Neural progenitor cell (in vitro differentiated cells): ENCODE results near the gene GNG12. TPM values are rescaled to one million over a fixed set of nuclear protein-coding genes. Genes with fewer than 3 reads are reported as not detected.
A peak's percentile ranks its signal among the peaks of the same experiment; 100 is the strongest.

ENCODE experiments used
- DNase-seq: peaks from one replicate; pipeline ENCODE4 v3.0.0-alpha.2; 2016; ENCODE audit warnings: low spot score
- H2AFZ ChIP-seq: fragments of 200-600 bp; sonication (generic); replicated peaks from 2 replicates; pipeline ENCODE4 v1.6.1; 2016; ENCODE audit warnings: antibody characterized with exemption
- H3F3A ChIP-seq: fragments of 200-600 bp; sonication (generic); 2 replicates; pipeline ENCODE4 v1.6.1; 2016; ENCODE audit warnings: antibody characterized with exemption, low read depth
- H3K27ac ChIP-seq: fragments of 200-600 bp; sonication (generic); 2 replicates; pipeline ENCODE4 v1.5.1; 2016; ENCODE audit warnings: mild to moderate bottlenecking
- H3K27me3 ChIP-seq: fragments of 200-600 bp; sonication (generic); 2 replicates; pipeline ENCODE4 v1.6.1; 2016; ENCODE audit warnings: mild to moderate bottlenecking, moderate library complexity
- H3K36me3 ChIP-seq: fragments of 200-600 bp; sonication (generic); 2 replicates; pipeline ENCODE4 v1.5.1; 2016
- H3K4me1 ChIP-seq: fragments of 200-600 bp; sonication (generic); 2 replicates; pipeline ENCODE4 v1.6.1; 2016; ENCODE audit warnings: mixed run types
- H3K4me2 ChIP-seq: fragments of 200-600 bp; sonication (generic); 2 replicates; pipeline ENCODE4 v1.6.1; 2016
- H3K4me3 ChIP-seq: fragments of 200-600 bp; sonication (generic); 2 replicates; pipeline ENCODE4 v1.5.1; 2016
- H3K79me2 ChIP-seq: fragments of 200-600 bp; sonication (generic); 2 replicates; pipeline ENCODE4 v1.6.1; 2016; ENCODE audit warnings: low read depth
- H3K9ac ChIP-seq: fragments of 200-600 bp; sonication (generic); 2 replicates; pipeline ENCODE4 v1.6.1; 2016
- H3K9me3 ChIP-seq: fragments of 200-600 bp; sonication (generic); 2 replicates; pipeline ENCODE4 v1.5.1; 2016; ENCODE audit warnings: low read depth
- H4K20me1 ChIP-seq: fragments of 200-600 bp; sonication (generic); 2 replicates; pipeline ENCODE4 v1.6.1; 2016; ENCODE audit warnings: low read depth
- H3K27ac Mint-ChIP-seq: 3 replicates; pipeline ENCODE4 v1.8.0; 2021; ENCODE audit warnings: mixed read lengths
- H3K27me3 Mint-ChIP-seq: 2 replicates; pipeline ENCODE4 v1.8.0; 2022; ENCODE audit warnings: low read depth, mild to moderate bottlenecking, inconsistent platforms, moderate library complexity, mixed read lengths; ENCODE audit not compliant: insufficient read depth
- H3K36me3 Mint-ChIP-seq: 3 replicates; pipeline ENCODE4 v1.8.0; 2021; ENCODE audit warnings: mixed read lengths
- H3K4me1 Mint-ChIP-seq: 3 replicates; pipeline ENCODE4 v1.8.0; 2021; ENCODE audit warnings: mixed read lengths
- H3K4me3 Mint-ChIP-seq: 3 replicates; pipeline ENCODE4 v1.8.0; 2021; ENCODE audit warnings: mild to moderate bottlenecking, moderate library complexity, mixed read lengths
- H3K9me3 Mint-ChIP-seq: 3 replicates; pipeline ENCODE4 v1.8.0; 2020; ENCODE audit warnings: mixed read lengths
- EZH2 ChIP-seq: fragments of 200-600 bp; sonication (generic); IDR thresholded peaks from 2 replicates; pipeline ENCODE4 v1.6.1; 2017; ENCODE audit warnings: antibody characterized with exemption, mild to moderate bottlenecking, moderate library complexity
- EZH2phosphoT487 ChIP-seq: fragments of 200-600 bp; sonication (generic); IDR thresholded peaks from 2 replicates; pipeline ENCODE4 v1.6.1; 2017; ENCODE audit warnings: antibody characterized with exemption
- total RNA-seq: library from RNA; depleted of rRNA; stranded (reverse); fragments of >200 nt; gene quantifications from 2 replicates; pipeline ENCODE4 v1.2.3, GENCODE V29; 2015; ENCODE audit warnings: low replicate concordance
- TF ChIP-seq, protein P1 (sequence below): fragments of 200-600 bp; sonication (generic); IDR thresholded peaks from 2 replicates; pipeline ENCODE4 v1.5.1; 2017; ENCODE audit warnings: antibody characterized with exemption, mild to moderate bottlenecking

Gene GNG12
- total RNA-seq, 1 donor from 2014 or later, result 44.5 TPM

DNA sequence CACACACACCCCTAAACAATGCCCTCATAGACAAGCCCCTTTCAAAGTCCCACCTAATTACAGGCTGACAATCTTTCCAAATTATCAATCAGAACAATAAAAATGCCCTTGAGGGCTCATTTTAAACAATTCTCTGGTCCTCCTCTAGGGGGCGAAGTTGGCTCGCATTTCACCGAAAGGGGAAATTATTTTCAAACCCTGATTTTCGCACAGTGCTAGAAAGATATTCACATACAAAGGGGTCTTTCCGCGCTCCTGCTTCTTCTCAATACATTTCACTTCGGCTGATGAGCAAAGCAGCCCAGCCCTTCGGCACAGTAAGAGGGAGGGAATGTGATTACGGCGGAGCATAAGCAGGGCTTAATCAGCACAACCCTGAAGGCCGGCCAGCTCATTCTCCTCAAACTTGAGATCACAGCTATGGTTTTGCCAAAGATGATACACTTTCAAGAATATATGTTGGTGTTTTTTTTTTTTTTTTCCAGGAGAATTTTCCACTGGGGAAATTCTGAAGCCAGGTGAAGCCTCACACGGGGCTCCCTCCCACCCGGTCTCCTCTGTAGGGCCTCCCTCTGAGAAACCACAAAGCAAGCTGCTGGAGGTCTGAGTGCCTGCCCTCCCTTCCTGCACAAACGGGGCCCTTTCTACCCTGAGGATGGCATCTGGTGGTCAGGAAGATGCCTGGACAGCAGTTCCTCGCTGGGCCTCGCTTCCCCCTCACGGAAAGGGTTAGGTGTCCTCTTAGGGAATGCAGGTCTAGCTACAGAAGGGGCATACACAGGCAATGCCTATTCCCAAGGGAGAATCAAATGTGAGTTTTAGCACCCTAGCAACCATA, 66.9 kb downstream of the GNG12 start:
- peaks cover 5% of the 10 kb centered on the region for H3K36me3 Mint-ChIP-seq
- no peaks in the 10 kb centered on the region for H3K27me3 ChIP-seq
- H3K36me3 ChIP-seq, result no peaks in the 10 kb centered on the region
- H3K4me3 ChIP-seq, result peak overlapping the region; percentile 24
- H3K27ac Mint-ChIP-seq, result peak overlapping the region; percentile 96
- H2AFZ ChIP-seq, result no peak overlapping the region
- peak overlapping the region; percentile 51 for H3K27ac ChIP-seq
- no peaks in the 10 kb centered on the region for H3K9me3 Mint-ChIP-seq
- peaks cover 19% of the 10 kb centered on the region for H3F3A ChIP-seq
- H3K4me2 ChIP-seq, result peak overlapping the region; percentile 69
- peak overlapping the region; percentile 72 for H3K4me3 Mint-ChIP-seq
- TF ChIP-seq EZH2phosphoT487, result no peak
- TF ChIP-seq, protein P1, sequence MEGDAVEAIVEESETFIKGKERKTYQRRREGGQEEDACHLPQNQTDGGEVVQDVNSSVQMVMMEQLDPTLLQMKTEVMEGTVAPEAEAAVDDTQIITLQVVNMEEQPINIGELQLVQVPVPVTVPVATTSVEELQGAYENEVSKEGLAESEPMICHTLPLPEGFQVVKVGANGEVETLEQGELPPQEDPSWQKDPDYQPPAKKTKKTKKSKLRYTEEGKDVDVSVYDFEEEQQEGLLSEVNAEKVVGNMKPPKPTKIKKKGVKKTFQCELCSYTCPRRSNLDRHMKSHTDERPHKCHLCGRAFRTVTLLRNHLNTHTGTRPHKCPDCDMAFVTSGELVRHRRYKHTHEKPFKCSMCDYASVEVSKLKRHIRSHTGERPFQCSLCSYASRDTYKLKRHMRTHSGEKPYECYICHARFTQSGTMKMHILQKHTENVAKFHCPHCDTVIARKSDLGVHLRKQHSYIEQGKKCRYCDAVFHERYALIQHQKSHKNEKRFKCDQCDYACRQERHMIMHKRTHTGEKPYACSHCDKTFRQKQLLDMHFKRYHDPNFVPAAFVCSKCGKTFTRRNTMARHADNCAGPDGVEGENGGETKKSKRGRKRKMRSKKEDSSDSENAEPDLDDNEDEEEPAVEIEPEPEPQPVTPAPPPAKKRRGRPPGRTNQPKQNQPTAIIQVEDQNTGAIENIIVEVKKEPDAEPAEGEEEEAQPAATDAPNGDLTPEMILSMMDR, result peak; percentile 95
- no peaks in the 10 kb centered on the region for H4K20me1 ChIP-seq
- no peak overlapping the region for H3K9ac ChIP-seq
- H3K79me2 ChIP-seq, result no peaks in the 10 kb centered on the region
- H3K9me3 ChIP-seq, result no peaks in the 10 kb centered on the region
- peaks cover 26% of the 10 kb centered on the region for H3K4me1 ChIP-seq
- peak; percentile 89 for DNase-seq
- H3K27me3 Mint-ChIP-seq, result peaks cover 2% of the 10 kb centered on the region
- peaks cover 26% of the 10 kb centered on the region for H3K4me1 Mint-ChIP-seq

DNA sequence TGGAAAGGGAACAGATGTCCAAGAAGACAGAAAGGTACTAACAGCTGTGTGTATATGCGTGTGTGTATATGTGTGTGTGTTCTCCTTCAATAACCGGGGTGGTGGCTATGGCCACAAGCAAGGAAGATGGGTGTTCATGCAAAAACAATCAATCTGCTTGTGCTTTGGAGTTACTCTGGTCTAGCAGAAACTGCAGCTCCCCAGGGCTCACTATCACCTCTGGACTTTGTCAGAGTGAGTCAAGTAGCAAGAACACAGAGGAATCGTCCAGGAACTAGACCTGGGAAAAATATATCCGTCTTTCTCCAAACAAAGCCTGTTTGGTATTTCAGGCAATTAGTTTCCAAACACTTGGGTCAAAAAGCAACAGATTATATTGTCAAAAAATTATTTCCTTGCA, 68.6 kb downstream of the GNG12 start:
- H3K4me3 Mint-ChIP-seq, result no peak overlapping the region
- Histone ChIP-seq H3K9ac (no peak overlapping the region), H3K27me3 (no peaks in the 10 kb centered on the region), H3F3A (peaks cover 19% of the 10 kb centered on the region), H4K20me1 (no peaks in the 10 kb centered on the region), H3K36me3 (no peaks in the 10 kb centered on the region), H3K4me2 (no peak overlapping the region), H3K79me2 (no peaks in the 10 kb centered on the region), H3K4me3 (no peak overlapping the region), H3K27ac (no peak overlapping the region), H3K9me3 (no peaks in the 10 kb centered on the region), H2AFZ (no peak overlapping the region), H3K4me1 (peaks cover 29% of the 10 kb centered on the region)
- no peaks in the 10 kb centered on the region for H3K9me3 Mint-ChIP-seq
- H3K27ac Mint-ChIP-seq, result no peak overlapping the region
- DNase-seq, result no peak
- no peaks in the 10 kb centered on the region for H3K27me3 Mint-ChIP-seq
- TF ChIP-seq, protein P1, result no peak
- TF ChIP-seq EZH2phosphoT487, result no peak
- TF ChIP-seq EZH2, result no peak
- H3K4me1 Mint-ChIP-seq, result peaks cover 28% of the 10 kb centered on the region
- no peaks in the 10 kb centered on the region for H3K36me3 Mint-ChIP-seq

DNA sequence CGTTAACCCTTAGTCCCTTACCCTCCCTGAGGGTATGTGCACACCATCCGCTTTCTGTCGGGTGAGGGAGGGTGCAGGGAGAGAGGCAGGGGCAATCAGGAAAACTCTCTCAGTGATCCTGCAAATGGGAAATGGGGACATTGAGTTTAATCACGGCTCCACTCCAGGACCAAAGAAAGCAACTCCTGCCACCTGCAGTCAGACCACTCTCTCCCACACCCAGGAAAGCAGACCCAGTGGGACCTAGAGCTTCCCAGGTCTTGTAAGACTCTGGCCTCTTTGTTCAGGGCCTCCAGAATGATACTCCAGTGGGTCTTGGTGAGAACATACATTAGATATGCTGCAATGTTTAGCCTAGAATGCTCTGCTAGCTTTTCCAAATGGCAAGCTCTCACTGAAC, 71.5 kb downstream of the GNG12 start:
- Mint-ChIP-seq H3K27ac (no peak overlapping the region), H3K4me3 (no peak overlapping the region), H3K9me3 (no peaks in the 10 kb centered on the region), H3K36me3 (peaks cover 2% of the 10 kb centered on the region), H3K4me1 (peaks cover 17% of the 10 kb centered on the region), H3K27me3 (peaks cover 2% of the 10 kb centered on the region)
- H3K4me2 ChIP-seq, result no peak overlapping the region
- H3K27me3 ChIP-seq, result no peaks in the 10 kb centered on the region
- peaks cover 21% of the 10 kb centered on the region for H3K4me1 ChIP-seq
- H2AFZ ChIP-seq, result no peak overlapping the region
- no peak for TF ChIP-seq EZH2phosphoT487
- no peak for TF ChIP-seq EZH2
- TF ChIP-seq, protein P1, result no peak
- no peaks in the 10 kb centered on the region for H3K9me3 ChIP-seq
- H3F3A ChIP-seq, result peaks cover 13% of the 10 kb centered on the region
- no peak overlapping the region for H3K27ac ChIP-seq
- DNase-seq, result no peak
- no peak overlapping the region for H3K9ac ChIP-seq
- no peaks in the 10 kb centered on the region for H3K79me2 ChIP-seq
- no peak overlapping the region for H3K4me3 ChIP-seq
- H3K36me3 ChIP-seq, result no peaks in the 10 kb centered on the region
- H4K20me1 ChIP-seq, result no peaks in the 10 kb centered on the region
